ENCODE data around the gene STAM.

The STAM gene

GRCh38 chr10:17733620-17734019 is 89.7 kb downstream of the STAM start:
- DNase-seq, result no peak

- DNase-seq, result no peak
These were observed 90.6 kb downstream of the STAM start for GRCh38 chr10:17734432-17735080.

GRCh38 chr10:17735166-17735941 is 91.4 kb downstream of the STAM start:
- no peak for DNase-seq

- no peak for DNase-seq
These were observed 92.3 kb downstream of the STAM start for GRCh38 chr10:17736223-17736622.

- DNase-seq, result peak; percentile 47
These were observed 93.3 kb downstream of the STAM start for GRCh38 chr10:17737027-17737965.

GRCh38 chr10:17740668-17741067 is 96.7 kb downstream of the STAM start:
- no peak for DNase-seq

- peak; percentile 73 for DNase-seq
These were observed 99.0 kb downstream of the STAM start for GRCh38 chr10:17742918-17743317.

- DNase-seq, result no peak
These were observed 99.5 kb downstream of the STAM start for GRCh38 chr10:17743437-17743836.

- no peak for DNase-seq
These were observed 100.5 kb downstream of the STAM start for GRCh38 chr10:17744341-17744861.

GRCh38 chr10:17747883-17748550 is 104.1 kb downstream of the STAM start:
- no peak for DNase-seq

GRCh38 chr10:17749890-17750289 is 105.9 kb downstream of the STAM start:
- DNase-seq, result no peak

- no peak for DNase-seq
These were observed 108.0 kb downstream of the STAM start, which contains the start of gene TMEM236 for GRCh38 chr10:17751781-17752445. TSS of gene TMEM236 (plus strand) at chr10:17752201. CDS start at chr10:17752296, 95 bp downstream.

- DNase-seq, result peak; percentile 9
These were observed 112.7 kb downstream of the STAM start for GRCh38 chr10:17756557-17757217.

- DNase-seq, result no peak
These were observed 114.2 kb downstream of the STAM start for GRCh38 chr10:17758200-17758599.

GRCh38 chr10:17758896-17759295 is 114.9 kb downstream of the STAM start:
- DNase-seq, result no peak

- DNase-seq, result no peak
These were observed 120.2 kb downstream of the STAM start for GRCh38 chr10:17764142-17764541.

GRCh38 chr10:17765602-17766001 is 121.7 kb downstream of the STAM start:
- no peak for DNase-seq

All from CD4-positive, alpha-beta T cell treated with Interleukin-10 for 1 hour (primary cell).